Heart left ventricle (tissue), 16 donors: ENCODE measurements around the gene DYNLL1. TPM values are rescaled to one million over a fixed set of nuclear protein-coding genes. Genes with fewer than 3 reads are reported as not detected.
A peak's percentile ranks its signal among the peaks of the same experiment; 100 is the strongest.

Source experiments
- ATAC-seq, 4 donors: fragments of 200-7000 bp; cut with Tn5 transposase; one replicate each; pipeline ENCODE4 v1.9.1; 2020 to 2022; ENCODE audit warnings: moderate library complexity in 4 of 4, mild to moderate bottlenecking in 3 of 4, moderate number of reproducible peaks in 1 of 4
- DNase-seq, 5 donors: peaks; one replicate each; pipeline ENCODE4 v3.0.0-alpha.2; 2020
- H3K27ac ChIP-seq, 12 donors: fragments of 200-600 bp; sonication (generic) in 4 of 12; one replicate each; pipeline versions ENCODE4 v1.5.0 to v1.8.0; 2016 to 2022; ENCODE audit warnings: mild to moderate bottlenecking in 2 of 12
- H3K27me3 ChIP-seq, 9 donors: fragments of 200-600 bp; sonication (generic) in 2 of 9; one replicate each; pipeline versions ENCODE4 v1.5.1 to v1.8.0; 2016 to 2022; ENCODE audit warnings: mild to moderate bottlenecking in 3 of 9
- H3K36me3 ChIP-seq, 9 donors: fragments of 200-600 bp; sonication (generic) in 2 of 9; one replicate each; pipeline versions ENCODE4 v1.5.0 to v1.8.0; 2018 to 2022; ENCODE audit warnings: mild to moderate bottlenecking in 2 of 9
- H3K4me1 ChIP-seq, 12 donors: fragments of 200-600 bp; sonication (generic) in 4 of 12; one replicate each; pipeline versions ENCODE4 v1.5.0 to v1.8.0; 2016 to 2022; ENCODE audit warnings: mild to moderate bottlenecking in 3 of 12
- H3K4me3 ChIP-seq, 12 donors: fragments of 200-600 bp; sonication (generic) in 4 of 12; one replicate each; pipeline versions ENCODE4 v1.5.0 to v1.8.0; 2017 to 2022; ENCODE audit warnings: mild to moderate bottlenecking in 9 of 12, moderate library complexity in 4 of 12
- H3K9me3 ChIP-seq, 12 donors: fragments of 200-600 bp; sonication (generic) in 4 of 12; one replicate each; pipeline versions ENCODE4 v1.5.0 to v1.8.0; 2016 to 2022; ENCODE audit warnings: mild to moderate bottlenecking in 1 of 12
- CTCF ChIP-seq, 12 donors: fragments of 200-600 bp; sonication (generic) in 4 of 12; IDR thresholded peaks; one replicate each; pipeline versions ENCODE4 v1.5.0 to v1.8.0; 2018 to 2022; ENCODE audit warnings: antibody characterized with exemption in 12 of 12, mild to moderate bottlenecking in 5 of 12
- POLR2A ChIP-seq, 2 donors: fragments of 450-650 bp; IDR thresholded peaks; one replicate each; pipeline ENCODE4 v1.6.1; 2017; ENCODE audit warnings: antibody characterized with exemption in 2 of 2, mild to moderate bottlenecking in 2 of 2, moderate library complexity in 2 of 2
- WGBS, 4 donors: extraction: QIAGEN DNeasy Blood & Tissue Kit in 2 of 4; methylation state at CpG; one replicate each; pipeline versions ENCODE4 v1.1.5 to v1.1.7; 2013 to 2018; 5-methylcytosine and 5-hydroxymethylcytosine counted together
- intact Hi-C, 10 donors: fragments of 100-400 bp; cut with DNase I; formaldehyde crosslinking; loops; one replicate each; pipeline versions ENCODE4 v1.11.1 to v1.14.2; 2022
- polyA plus RNA-seq, 2 donors: library from polyadenylated mRNA; stranded (reverse); fragments of 200-250 nt; gene quantifications; one replicate each; pipeline ENCODE4 v1.2.3, GENCODE V29; 2013
- total RNA-seq, 9 donors: library from RNA; depleted of rRNA in 2 of 9; stranded (reverse); fragments of >200 nt in 2 of 9; fragmentation: NEBNext Ultra II Directional in 3 of 9; extraction: Animal tissue kit (Norgen Biotek cat#: 25700) in 3 of 9; gene quantifications; one replicate each; pipeline versions ENCODE4 v1.1.0 to v1.2.4, GENCODE V29; 2016 to 2023
- donor health status: ischemic (EF 13 %, LVEDD 7.1; RV severe dilation, severe dysfunction).
- donor health status: healthy with polysubstance abuse.
- donor health status: DM: no; HTN: yes; CAD: no.
- donor health status: DM: no; HTN: no; CAD: no.
- donor health status: ischemic (EF 25% LVEDD 6.9; RV normal size, moderate dysfunction).
- donor health status: ischemic (EF 25% LVEDD 5.7; RV mildly dilated, moderate dysfunction).
- donor health status: healthy.
- donor health status: DM: yes; HTN: yes; CAD: no.
- donor health status: ischemic (EF 35%, LVEDD 5.7; RV mildly dilated, moderate dysfunction).
- donor health status: nonischemic (EF 11% LVEDD 7.7; RV severe dilation, severe dysfunction).
- donor health status: DM: yes; HTN: yes; CAD: no.
- donor health status: PGD.
- donor health status: ischemic (EF 29% LVEDD 5.4; RV normal size, mild dysfunction).
- donor health status: nonischemic (EF 23%, LVEDD 6.1; RV moderate dilation, normal function).

Gene DYNLL1
- total and polyA plus RNA-seq, 11 donors = 92.2 to 320 (median 148) TPM

- Histone ChIP-seq H3K4me1 (peaks cover 0 to 45% (median 31%) of the 10 kb centered on the region in 12 donors), H3K36me3 (peaks cover 0 to 38% (median 32%) of the 10 kb centered on the region in 9 donors), H3K27me3 (no peaks in the 10 kb centered on the region), H3K4me3 (peak overlapping the region; percentile 63 to 99 (median 92)), H3K27ac (peak overlapping the region; percentile 76 to 96 (median 92)), H3K9me3 (no peaks in the 10 kb centered on the region)
- no peak for TF ChIP-seq POLR2A (IDR thresholded peaks at IDR 0.05)
- peak in 1 of 12 donors; percentile 17 for TF ChIP-seq CTCF (IDR thresholded peaks at IDR 0.05)
- ATAC-seq (peak in 3 of 4 donors; percentile 17 to 58 (median 57)), DNase-seq (peak in 4 of 5 donors; percentile 43 to 74 (median 46))
- intact Hi-C loops = loop anchor here in 2 of 10 donors (2.0 to 10.0 kb wide), 2 partner anchors 28 to 96 kb away; partner anchors contain the start of gene DYNLL1 (in 1 of the 2)
- 0 to 1% (median 1%) methylated on average over 32 to 57 of the region's 57 CpGs for WGBS, 4 donors
Observed at GRCh38 chr12:120468821-120469449, 27.0 kb upstream of the DYNLL1 start.

GRCh38 chr12:120469450-120470149 lies 26.3 kb upstream of the DYNLL1 start, which contains the start of gene SRSF9:
Gene SRSF9 (minus strand): TSS chr12:120469748. CDS start chr12:120469609, 139 bp downstream.
- ATAC-seq = peak; percentile 95 to 98 (median 96)
- DNase-seq = peak; percentile 96 to 99 (median 97)
- TF ChIP-seq POLR2A (IDR thresholded peaks at IDR 0.05) (peak in 1 of 2 donors; percentile 61), CTCF (IDR thresholded peaks at IDR 0.05) (peak; percentile 84 to 100 (median 94))
- Histone ChIP-seq H3K36me3 (peaks cover 0 to 31% (median 26%) of the 10 kb centered on the region in 9 donors), H3K27ac (peak within 1 kb of the TSS; percentile 76 to 96 (median 92)), H3K9me3 (no peaks in the 10 kb centered on the region), H3K4me3 (peak within 1 kb of the TSS; percentile 63 to 99 (median 92)), H3K4me1 (peaks cover 0 to 45% (median 31%) of the 10 kb centered on the region in 12 donors), H3K27me3 (no peaks in the 10 kb centered on the region)
- 0 to 1% (median 0%) methylated on average over 46 to 88 of the region's 88 CpGs for WGBS, 4 donors
- intact Hi-C loops = loop anchor here in 3 of 10 donors (2.0 to 10.0 kb wide), 3 partner anchors 25 to 95 kb away; partner anchors contain the start of gene DYNLL1 (in 1 of the 3)

- TF ChIP-seq POLR2A (IDR thresholded peaks at IDR 0.05) (no peak), CTCF (IDR thresholded peaks at IDR 0.05) (no peak)
- DNase-seq (no peak), ATAC-seq (peak in 3 of 4 donors; percentile 8 to 27 (median 21))
- H3K36me3 ChIP-seq = peaks cover 0 to 24% (median 19%) of the 10 kb centered on the region in 9 donors
- 67 to 72% (median 69%) methylated on average over 25 to 26 of the region's 26 CpGs for WGBS, 4 donors
- intact Hi-C loops = loop anchor here in 1 of 10 donors (2.0 kb wide), 1 partner anchor 25 kb away; no protein-coding TSS in a partner anchor
- H3K4me1 ChIP-seq = peaks cover 0 to 49% (median 31%) of the 10 kb centered on the region in 12 donors
- peak overlapping the region; percentile 63 to 99 (median 92) for H3K4me3 ChIP-seq
- H3K9me3 ChIP-seq = no peaks in the 10 kb centered on the region
- H3K27ac ChIP-seq = peak overlapping the region; percentile 76 to 96 (median 92)
- no peaks in the 10 kb centered on the region for H3K27me3 ChIP-seq
Observed at GRCh38 chr12:120470150-120470784, 25.6 kb upstream of the DYNLL1 start.
